ENCODE measurements around the gene MOSMO. TPM values are rescaled to one million over a fixed set of nuclear protein-coding genes. Genes with fewer than 3 reads are reported as not detected.

MOSMO gene
- total RNA-seq, 1 experiment from 2014 or later = 24.2 TPM

DNA sequence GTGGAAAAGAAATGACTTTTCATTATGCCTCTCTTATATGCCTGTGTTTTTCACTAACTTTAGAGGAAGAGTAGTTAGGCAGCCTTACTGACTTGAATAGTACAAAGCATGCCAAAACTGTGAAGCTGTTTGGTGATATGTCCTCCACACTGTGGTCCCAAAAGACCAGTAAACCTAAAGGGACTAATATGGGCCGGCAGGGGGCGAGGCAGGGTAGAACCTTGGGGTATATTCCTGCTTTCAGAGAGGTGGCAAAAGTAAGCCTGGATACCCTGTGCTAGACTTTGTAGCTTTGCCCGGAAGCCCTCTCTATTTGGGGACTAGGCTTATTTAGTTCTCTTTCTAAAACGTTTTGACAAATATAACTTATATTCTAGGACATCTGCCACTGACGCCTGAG, 48.0 kb downstream of the MOSMO start:
- POLR2A ChIA-PET (ENCODE audit: unreplicated experiment) = no interaction called here
- Histone ChIP-seq H3K4me2 (no peak overlapping the region), H4K20me1 (ENCODE audit: insufficient read depth) (no peaks in the 10 kb centered on the region; the same call in 1 of the 2 replicates), H3K36me3 (ENCODE audit: low read depth) (0 out of 2 replicates have a peak, but pooled peaks cover 5% of the 10 kb centered on the region), H3K79me2 (ENCODE audit: low read depth) (peaks cover 19% of the 10 kb centered on the region), H3K27me3 (ENCODE audit: insufficient read depth, low read depth) (no peaks in the 10 kb centered on the region), H3K4me3 (no peak overlapping the region), H3K9me3 (ENCODE audit: insufficient read depth, low read depth) (no peaks in the 10 kb centered on the region; the same call in 1 of the 2 replicates), H3K27ac (no peak overlapping the region), H3K4me1 (replicated peaks; ENCODE audit: insufficient read depth) (peaks cover 6% of the 10 kb centered on the region), H3K9me2 (ENCODE audit: insufficient read depth) (no peaks in the 10 kb centered on the region), H2AFZ (no peak overlapping the region), H3F3A (ENCODE audit: insufficient read depth, low read depth) (no peaks in the 10 kb centered on the region; the same call in 1 of the 2 replicates)
- CTCF ChIA-PET = no interaction called here
- no peak for DNase-seq
- TF ChIP-seq EZH2 (IDR thresholded peaks at IDR 0.05; ENCODE audit: low read depth) = no peak
- TF ChIP-seq, protein P1, sequence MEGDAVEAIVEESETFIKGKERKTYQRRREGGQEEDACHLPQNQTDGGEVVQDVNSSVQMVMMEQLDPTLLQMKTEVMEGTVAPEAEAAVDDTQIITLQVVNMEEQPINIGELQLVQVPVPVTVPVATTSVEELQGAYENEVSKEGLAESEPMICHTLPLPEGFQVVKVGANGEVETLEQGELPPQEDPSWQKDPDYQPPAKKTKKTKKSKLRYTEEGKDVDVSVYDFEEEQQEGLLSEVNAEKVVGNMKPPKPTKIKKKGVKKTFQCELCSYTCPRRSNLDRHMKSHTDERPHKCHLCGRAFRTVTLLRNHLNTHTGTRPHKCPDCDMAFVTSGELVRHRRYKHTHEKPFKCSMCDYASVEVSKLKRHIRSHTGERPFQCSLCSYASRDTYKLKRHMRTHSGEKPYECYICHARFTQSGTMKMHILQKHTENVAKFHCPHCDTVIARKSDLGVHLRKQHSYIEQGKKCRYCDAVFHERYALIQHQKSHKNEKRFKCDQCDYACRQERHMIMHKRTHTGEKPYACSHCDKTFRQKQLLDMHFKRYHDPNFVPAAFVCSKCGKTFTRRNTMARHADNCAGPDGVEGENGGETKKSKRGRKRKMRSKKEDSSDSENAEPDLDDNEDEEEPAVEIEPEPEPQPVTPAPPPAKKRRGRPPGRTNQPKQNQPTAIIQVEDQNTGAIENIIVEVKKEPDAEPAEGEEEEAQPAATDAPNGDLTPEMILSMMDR (conservative IDR thresholded peaks at IDR 0.05) = no peak
- intact Hi-C loops (cut with micrococcal nuclease; ENCODE audit: unreplicated experiment) = no loop called here
- BruUV-seq (replicated peaks) = no TSS peak

DNA sequence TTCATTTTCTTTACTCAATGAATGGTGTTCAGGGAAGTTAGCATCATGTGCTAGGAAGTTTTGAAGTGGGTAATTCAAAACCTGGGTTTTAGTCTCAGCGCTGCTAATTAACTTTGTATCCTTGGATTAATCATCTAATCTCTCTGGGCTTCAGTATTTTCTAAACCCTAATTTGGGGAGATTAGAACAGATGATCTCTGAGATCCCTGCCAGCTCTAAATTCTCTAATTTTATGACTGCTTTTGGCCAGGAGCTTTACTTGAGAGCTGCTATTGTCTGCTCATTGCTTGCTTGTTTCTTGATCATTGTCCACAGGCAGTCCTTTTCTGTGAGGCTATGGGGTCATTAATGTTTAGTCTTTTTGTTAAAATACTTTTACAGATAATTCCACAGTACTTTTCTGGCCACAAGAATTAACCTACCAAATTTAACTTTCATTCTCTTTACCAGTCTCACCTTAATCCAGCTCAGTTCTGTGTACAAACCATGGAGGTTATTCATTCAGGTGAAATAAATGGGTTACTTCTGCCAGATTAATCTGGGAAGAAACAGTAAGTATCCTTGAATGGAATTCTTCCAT, 56.1 kb downstream of the MOSMO start:
- Histone ChIP-seq H3F3A (ENCODE audit: insufficient read depth, low read depth) (no peaks in the 10 kb centered on the region), H3K36me3 (ENCODE audit: low read depth) (peaks cover 27% of the 10 kb centered on the region), H3K9me2 (ENCODE audit: insufficient read depth) (no peaks in the 10 kb centered on the region), H3K4me3 (no peak overlapping the region), H3K4me2 (no peak overlapping the region), H3K4me1 (replicated peaks; ENCODE audit: insufficient read depth) (no peaks in the 10 kb centered on the region), H3K27ac (no peak overlapping the region), H3K9me3 (ENCODE audit: insufficient read depth, low read depth) (peaks cover 12% of the 10 kb centered on the region), H3K79me2 (ENCODE audit: low read depth) (peaks cover 15% of the 10 kb centered on the region; the same call in 1 of the 2 replicates), H2AFZ (no peak overlapping the region), H4K20me1 (ENCODE audit: insufficient read depth) (peaks cover 5% of the 10 kb centered on the region; the same call in 1 of the 2 replicates), H3K27me3 (ENCODE audit: insufficient read depth, low read depth) (no peaks in the 10 kb centered on the region)
- BruUV-seq (replicated peaks) = no TSS peak
- CTCF ChIA-PET = no interaction called here
- POLR2A ChIA-PET (ENCODE audit: unreplicated experiment) = no interaction called here
- intact Hi-C loops (cut with micrococcal nuclease; ENCODE audit: unreplicated experiment) = no loop called here
- DNase-seq = no peak
- no peak for TF ChIP-seq EZH2 (IDR thresholded peaks at IDR 0.05; ENCODE audit: low read depth)
- TF ChIP-seq, protein P1 (conservative IDR thresholded peaks at IDR 0.05) = no peak

GRCh38 chr16:22065252-22065651, 57.3 kb downstream of the MOSMO start:
- Histone ChIP-seq H3K4me1 (replicated peaks; ENCODE audit: insufficient read depth) (no peaks in the 10 kb centered on the region), H3K27me3 (ENCODE audit: insufficient read depth, low read depth) (no peaks in the 10 kb centered on the region), H3K4me3 (no peak overlapping the region), H4K20me1 (ENCODE audit: insufficient read depth) (0 out of 2 replicates have a peak, but pooled peaks cover 5% of the 10 kb centered on the region), H3K79me2 (ENCODE audit: low read depth) (peaks cover 10% of the 10 kb centered on the region; the same call in 1 of the 2 replicates), H3F3A (ENCODE audit: insufficient read depth, low read depth) (no peaks in the 10 kb centered on the region), H3K4me2 (no peak overlapping the region), H3K36me3 (ENCODE audit: low read depth) (peaks cover 27% of the 10 kb centered on the region), H3K9me3 (ENCODE audit: insufficient read depth, low read depth) (peaks cover 12% of the 10 kb centered on the region), H3K27ac (no peak overlapping the region), H3K9me2 (ENCODE audit: insufficient read depth) (no peaks in the 10 kb centered on the region), H2AFZ (no peak overlapping the region)
- TF ChIP-seq EZH2 (IDR thresholded peaks at IDR 0.05; ENCODE audit: low read depth) = no peak
- TF ChIP-seq, protein P1 (conservative IDR thresholded peaks at IDR 0.05) = no peak
- CTCF ChIA-PET = no interaction called here
- intact Hi-C loops (cut with micrococcal nuclease; ENCODE audit: unreplicated experiment) = no loop called here
- BruUV-seq (replicated peaks) = no TSS peak
- DNase-seq = no peak
- POLR2A ChIA-PET (ENCODE audit: unreplicated experiment) = interaction anchor here (0.7 kb wide), 1 partner anchor 40 kb away, joined by 8 read pairs; no protein-coding TSS in a partner anchor

All from PC-9 (cell line).